ENCODE measurements around the gene CDIPT. TPM values are rescaled to one million over a fixed set of nuclear protein-coding genes. Genes with fewer than 3 reads are reported as not detected.

Gene CDIPT
- total RNA-seq, 2 experiments from 2014 or later = 43.5 to 52.4 TPM

GRCh38 chr16:29876217-29876593 is 13.2 kb upstream of the CDIPT start:
- Histone ChIP-seq H3K9me2 (ENCODE audit: insufficient read depth, low read length) (no peaks in the 10 kb centered on the region), H3K4me3 (ENCODE audit: low read depth, low read length, poor library complexity, severe bottlenecking) (no peak overlapping the region), H3K79me2 (ENCODE audit: insufficient read depth, low read depth, low read length) (no peaks in the 10 kb centered on the region), H3K36me3 (ENCODE audit: insufficient read depth, low read length) (no peaks in the 10 kb centered on the region), H3K9me3 (ENCODE audit: low read length) (no peaks in the 10 kb centered on the region), H4K20me1 (ENCODE audit: insufficient read depth, low read length) (no peaks in the 10 kb centered on the region), H3K4me1 (ENCODE audit: insufficient read depth, low read length, poor library complexity, severe bottlenecking) (peaks cover 15% of the 10 kb centered on the region), H2AFZ (ENCODE audit: low read length) (no peak overlapping the region), H3K4me2 (ENCODE audit: low read length) (no peak overlapping the region), H3K27ac (ENCODE audit: low read depth, low read length, poor library complexity, severe bottlenecking) (no peak overlapping the region)
- CTCF ChIA-PET (ENCODE audit: unreplicated experiment) = no interaction called here
- intact Hi-C loops (cut with micrococcal nuclease; ENCODE audit: unreplicated experiment) = loop anchor here (5.0 kb wide), 1 partner anchor 146 kb away; the partner anchor contains the start of gene C16orf92
- TF ChIP-seq, protein P1, sequence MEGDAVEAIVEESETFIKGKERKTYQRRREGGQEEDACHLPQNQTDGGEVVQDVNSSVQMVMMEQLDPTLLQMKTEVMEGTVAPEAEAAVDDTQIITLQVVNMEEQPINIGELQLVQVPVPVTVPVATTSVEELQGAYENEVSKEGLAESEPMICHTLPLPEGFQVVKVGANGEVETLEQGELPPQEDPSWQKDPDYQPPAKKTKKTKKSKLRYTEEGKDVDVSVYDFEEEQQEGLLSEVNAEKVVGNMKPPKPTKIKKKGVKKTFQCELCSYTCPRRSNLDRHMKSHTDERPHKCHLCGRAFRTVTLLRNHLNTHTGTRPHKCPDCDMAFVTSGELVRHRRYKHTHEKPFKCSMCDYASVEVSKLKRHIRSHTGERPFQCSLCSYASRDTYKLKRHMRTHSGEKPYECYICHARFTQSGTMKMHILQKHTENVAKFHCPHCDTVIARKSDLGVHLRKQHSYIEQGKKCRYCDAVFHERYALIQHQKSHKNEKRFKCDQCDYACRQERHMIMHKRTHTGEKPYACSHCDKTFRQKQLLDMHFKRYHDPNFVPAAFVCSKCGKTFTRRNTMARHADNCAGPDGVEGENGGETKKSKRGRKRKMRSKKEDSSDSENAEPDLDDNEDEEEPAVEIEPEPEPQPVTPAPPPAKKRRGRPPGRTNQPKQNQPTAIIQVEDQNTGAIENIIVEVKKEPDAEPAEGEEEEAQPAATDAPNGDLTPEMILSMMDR (conservative IDR thresholded peaks at IDR 0.05; ENCODE audit: low read length) = no peak
- TF ChIP-seq EZH2phosphoT487 (IDR thresholded peaks at IDR 0.05; ENCODE audit: borderline replicate concordance, low read depth, low read length) = no peak
- POLR2A ChIA-PET = interaction anchor here (0.5 kb wide), 1 partner anchor 11 kb away, joined by 3 read pairs; no protein-coding TSS in a partner anchor
- no peak for DNase-seq (ENCODE audit: low spot score)
- BruUV-seq (replicated peaks) = no TSS peak

GRCh38 chr16:29875206-29875605 is 12.2 kb upstream of the CDIPT start:
- Histone ChIP-seq H4K20me1 (ENCODE audit: insufficient read depth, low read length) (no peaks in the 10 kb centered on the region), H3K79me2 (ENCODE audit: insufficient read depth, low read depth, low read length) (no peaks in the 10 kb centered on the region), H3K4me2 (ENCODE audit: low read length) (no peak overlapping the region), H3K4me1 (ENCODE audit: insufficient read depth, low read length, poor library complexity, severe bottlenecking) (peaks cover 15% of the 10 kb centered on the region), H3K36me3 (ENCODE audit: insufficient read depth, low read length) (no peaks in the 10 kb centered on the region), H3K4me3 (ENCODE audit: low read depth, low read length, poor library complexity, severe bottlenecking) (no peak overlapping the region), H3K9me3 (ENCODE audit: low read length) (no peaks in the 10 kb centered on the region), H3K9me2 (ENCODE audit: insufficient read depth, low read length) (no peaks in the 10 kb centered on the region), H3K27ac (ENCODE audit: low read depth, low read length, poor library complexity, severe bottlenecking) (no peak overlapping the region), H2AFZ (ENCODE audit: low read length) (no peak overlapping the region)
- POLR2A ChIA-PET = interaction anchor here (0.7 kb wide), 1 partner anchor 516 kb away, joined by 5 read pairs; no protein-coding TSS in a partner anchor
- BruUV-seq (replicated peaks) = no TSS peak
- no peak for DNase-seq (ENCODE audit: low spot score)
- CTCF ChIA-PET (ENCODE audit: unreplicated experiment) = no interaction called here
- intact Hi-C loops (cut with micrococcal nuclease; ENCODE audit: unreplicated experiment) = loop anchor here (5.0 kb wide), 1 partner anchor 147 kb away; the partner anchor contains the start of gene C16orf92
- TF ChIP-seq, protein P1 (conservative IDR thresholded peaks at IDR 0.05; ENCODE audit: low read length) = no peak
- no peak for TF ChIP-seq EZH2phosphoT487 (IDR thresholded peaks at IDR 0.05; ENCODE audit: borderline replicate concordance, low read depth, low read length)

GRCh38 chr16:29873319-29873718 is 10.3 kb upstream of the CDIPT start:
- no peaks in the 10 kb centered on the region for H3K79me2 ChIP-seq (ENCODE audit: insufficient read depth, low read depth, low read length)
- BruUV-seq (replicated peaks) = no TSS peak
- H3K4me2 ChIP-seq (ENCODE audit: low read length) = no peak overlapping the region
- H2AFZ ChIP-seq (ENCODE audit: low read length) = no peak overlapping the region
- DNase-seq (ENCODE audit: low spot score) = no peak
- no peaks in the 10 kb centered on the region for H3K36me3 ChIP-seq (ENCODE audit: insufficient read depth, low read length)
- no peak for TF ChIP-seq EZH2phosphoT487 (IDR thresholded peaks at IDR 0.05; ENCODE audit: borderline replicate concordance, low read depth, low read length)
- TF ChIP-seq, protein P1 (conservative IDR thresholded peaks at IDR 0.05; ENCODE audit: low read length) = no peak
- H4K20me1 ChIP-seq (ENCODE audit: insufficient read depth, low read length) = no peaks in the 10 kb centered on the region
- H3K4me3 ChIP-seq (ENCODE audit: low read depth, low read length, poor library complexity, severe bottlenecking) = no peak overlapping the region
- ChIA-PET POLR2A (no interaction called here), CTCF (ENCODE audit: unreplicated experiment) (no interaction called here)
- H3K27ac ChIP-seq (ENCODE audit: low read depth, low read length, poor library complexity, severe bottlenecking) = no peak overlapping the region
- H3K9me2 ChIP-seq (ENCODE audit: insufficient read depth, low read length) = no peaks in the 10 kb centered on the region
- peaks cover 15% of the 10 kb centered on the region for H3K4me1 ChIP-seq (ENCODE audit: insufficient read depth, low read length, poor library complexity, severe bottlenecking)
- no peaks in the 10 kb centered on the region for H3K9me3 ChIP-seq (ENCODE audit: low read length)
- intact Hi-C loops (cut with micrococcal nuclease; ENCODE audit: unreplicated experiment) = no loop called here
